Progenitor cell of endocrine pancreas (in vitro differentiated cells): ENCODE data around the gene NKD1. TPM values are rescaled to one million over a fixed set of nuclear protein-coding genes. Genes with fewer than 3 reads are reported as not detected.
A peak's percentile ranks its signal among the peaks of the same experiment; 100 is the strongest.

Experiments used
- DNase-seq: peaks from one replicate; pipeline ENCODE4 v3.0.0; 2021; ENCODE audit warnings: low spot score; ENCODE audit not compliant: unreplicated experiment
- H3K27ac Mint-ChIP-seq: 2 replicates; pipeline ENCODE4 v1.8.0; 2021; ENCODE audit warnings: mild to moderate bottlenecking, moderate library complexity, mixed read lengths
- H3K27me3 Mint-ChIP-seq: 2 replicates; pipeline ENCODE4 v1.8.0; 2021; ENCODE audit warnings: mixed read lengths
- H3K36me3 Mint-ChIP-seq: 2 replicates; pipeline ENCODE4 v1.8.0; 2022; ENCODE audit warnings: mixed read lengths; ENCODE audit not compliant: insufficient read depth
- H3K4me1 Mint-ChIP-seq: 2 replicates; pipeline ENCODE4 v1.8.0; 2021; ENCODE audit warnings: low read depth, mixed read lengths
- H3K4me3 Mint-ChIP-seq: 2 replicates; pipeline ENCODE4 v1.8.0; 2021; ENCODE audit warnings: low read depth, mild to moderate bottlenecking, moderate library complexity, mixed read lengths
- H3K9me3 Mint-ChIP-seq: 2 replicates; pipeline ENCODE4 v1.8.0; 2021; ENCODE audit warnings: low read depth, mixed read lengths
- total RNA-seq: library from RNA; stranded (reverse); gene quantifications from 2 replicates; pipeline ENCODE4 v1.2.1, GENCODE V29; 2021
- TF ChIP-seq, protein P1 (sequence below): fragments of 200-600 bp; sonication (generic); IDR thresholded peaks from one replicate; pipeline ENCODE4 v1.5.0; 2021; ENCODE audit warnings: antibody characterized with exemption, mild to moderate bottlenecking; ENCODE audit not compliant: unreplicated experiment

Gene NKD1
- total RNA-seq, 1 donor from 2014 or later, result 3.0 TPM

DNA sequence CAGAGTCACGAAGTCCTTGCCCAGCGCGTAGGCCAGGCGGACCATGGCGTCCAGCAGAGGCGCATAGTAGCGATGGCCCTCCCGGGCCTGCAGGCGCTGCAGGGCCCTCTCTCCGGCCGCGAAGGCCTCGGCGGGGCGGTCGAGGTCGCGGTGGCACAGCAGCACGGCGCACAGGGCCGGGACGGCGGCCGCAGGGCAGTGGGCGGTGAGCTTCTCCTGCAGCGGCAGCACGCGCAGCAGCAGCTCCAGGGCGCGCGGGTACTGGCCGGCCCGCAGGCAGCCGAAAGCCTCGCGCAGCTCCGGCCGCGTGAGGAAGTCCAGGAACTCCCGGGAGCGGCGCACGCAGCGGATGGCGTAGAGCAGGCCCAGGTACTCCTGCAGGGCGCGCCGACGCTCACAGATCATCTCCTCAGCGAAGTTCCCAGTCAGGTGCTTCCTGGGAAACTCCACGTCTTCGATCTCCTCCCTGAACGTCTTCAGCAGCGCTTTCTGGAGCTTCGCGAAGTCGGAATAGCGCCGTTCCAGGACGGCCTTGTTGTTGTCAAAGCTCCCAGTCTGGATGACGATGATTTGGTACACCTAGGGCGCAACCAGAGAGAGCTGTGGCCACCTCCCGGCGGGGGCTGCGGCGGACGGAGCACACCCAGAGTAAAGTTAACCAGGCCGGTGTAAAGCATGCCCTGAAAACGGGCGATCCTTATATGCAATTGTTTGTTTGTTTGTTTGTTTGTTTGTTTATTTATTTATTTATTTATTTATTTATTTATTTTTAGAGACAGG, 125.5 kb downstream of the NKD1 start:
- no peak overlapping the region for H3K4me3 Mint-ChIP-seq

DNA sequence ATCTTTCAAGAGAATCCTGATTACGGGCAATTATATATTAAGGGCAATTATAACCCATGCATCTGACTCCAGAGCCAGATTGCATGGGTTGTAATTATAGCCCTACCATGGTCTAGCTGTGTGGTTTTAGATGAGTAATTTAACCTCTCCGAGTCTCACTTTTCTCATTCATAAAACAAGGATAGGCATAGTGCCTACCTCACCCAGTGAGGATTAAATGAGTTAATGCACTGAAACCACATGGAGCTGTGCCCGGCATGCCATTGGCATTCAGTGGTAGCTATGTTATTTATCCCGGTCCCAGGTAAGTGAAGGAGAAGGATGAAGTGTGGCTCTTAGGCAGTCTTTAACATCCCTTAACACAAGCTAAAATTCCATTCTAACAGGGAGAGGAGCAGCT, 126.6 kb downstream of the NKD1 start:
- Mint-ChIP-seq H3K36me3 (peaks cover 2% of the 10 kb centered on the region), H3K4me1 (no peaks in the 10 kb centered on the region), H3K9me3 (peaks cover 9% of the 10 kb centered on the region), H3K4me3 (no peak overlapping the region), H3K27me3 (peaks cover 7% of the 10 kb centered on the region), H3K27ac (no peak overlapping the region)
- TF ChIP-seq, protein P1, sequence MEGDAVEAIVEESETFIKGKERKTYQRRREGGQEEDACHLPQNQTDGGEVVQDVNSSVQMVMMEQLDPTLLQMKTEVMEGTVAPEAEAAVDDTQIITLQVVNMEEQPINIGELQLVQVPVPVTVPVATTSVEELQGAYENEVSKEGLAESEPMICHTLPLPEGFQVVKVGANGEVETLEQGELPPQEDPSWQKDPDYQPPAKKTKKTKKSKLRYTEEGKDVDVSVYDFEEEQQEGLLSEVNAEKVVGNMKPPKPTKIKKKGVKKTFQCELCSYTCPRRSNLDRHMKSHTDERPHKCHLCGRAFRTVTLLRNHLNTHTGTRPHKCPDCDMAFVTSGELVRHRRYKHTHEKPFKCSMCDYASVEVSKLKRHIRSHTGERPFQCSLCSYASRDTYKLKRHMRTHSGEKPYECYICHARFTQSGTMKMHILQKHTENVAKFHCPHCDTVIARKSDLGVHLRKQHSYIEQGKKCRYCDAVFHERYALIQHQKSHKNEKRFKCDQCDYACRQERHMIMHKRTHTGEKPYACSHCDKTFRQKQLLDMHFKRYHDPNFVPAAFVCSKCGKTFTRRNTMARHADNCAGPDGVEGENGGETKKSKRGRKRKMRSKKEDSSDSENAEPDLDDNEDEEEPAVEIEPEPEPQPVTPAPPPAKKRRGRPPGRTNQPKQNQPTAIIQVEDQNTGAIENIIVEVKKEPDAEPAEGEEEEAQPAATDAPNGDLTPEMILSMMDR, result no peak
- DNase-seq, result no peak

More for the DNA sequence above, 125.5 kb downstream of the NKD1 start:
- H3K4me1 Mint-ChIP-seq, result no peaks in the 10 kb centered on the region
- DNase-seq, result no peak
- H3K27me3 Mint-ChIP-seq, result peaks cover 4% of the 10 kb centered on the region
- peaks cover 2% of the 10 kb centered on the region for H3K36me3 Mint-ChIP-seq
- TF ChIP-seq, protein P1, result no peak
- H3K9me3 Mint-ChIP-seq, result peaks cover 9% of the 10 kb centered on the region
- H3K27ac Mint-ChIP-seq, result no peak overlapping the region

DNA sequence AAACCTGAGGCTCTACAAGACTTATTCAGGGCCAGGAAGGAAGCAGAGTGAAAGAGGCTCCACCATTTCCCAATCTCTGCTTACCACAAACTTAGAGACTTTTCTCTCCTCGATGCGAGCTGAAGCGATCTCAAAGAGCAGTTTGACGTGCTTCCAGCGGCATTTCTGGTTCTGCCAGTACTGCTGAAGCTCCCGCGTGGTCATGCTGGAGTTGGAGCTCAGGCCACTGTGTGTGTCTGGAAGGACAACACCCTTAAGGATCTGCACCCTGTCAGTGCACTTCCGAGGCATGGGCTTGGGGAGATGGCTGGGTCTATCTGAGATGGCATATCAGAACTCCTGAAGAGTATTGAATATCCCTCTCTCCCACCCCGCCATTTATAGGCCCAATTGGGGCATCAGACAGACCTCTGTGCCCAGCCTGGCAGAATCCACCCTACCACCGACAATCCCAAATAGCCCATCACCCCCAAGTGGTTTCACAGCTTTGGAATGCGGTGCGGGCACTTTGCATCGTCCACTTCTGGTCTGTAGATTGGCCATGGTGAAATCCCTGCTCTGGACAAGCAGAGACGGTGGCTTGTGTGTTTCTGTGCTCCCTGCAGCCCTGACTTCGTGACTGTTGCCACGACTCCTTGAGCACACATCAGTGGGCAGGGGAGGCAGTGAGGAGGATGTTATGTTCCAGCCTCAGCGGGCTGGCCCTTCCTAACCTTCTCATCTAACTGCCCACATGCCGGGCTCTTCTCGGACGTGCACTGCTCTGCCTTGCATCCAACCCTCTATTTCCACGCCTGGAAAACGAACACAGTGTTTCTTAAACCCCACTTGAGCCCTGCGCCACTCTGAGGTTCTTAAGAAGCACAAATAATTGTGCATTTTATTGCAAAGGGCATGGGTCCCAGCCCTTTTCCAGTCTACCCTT, 127.8 kb downstream of the NKD1 start:
- H3K4me1 Mint-ChIP-seq, result no peaks in the 10 kb centered on the region

DNA sequence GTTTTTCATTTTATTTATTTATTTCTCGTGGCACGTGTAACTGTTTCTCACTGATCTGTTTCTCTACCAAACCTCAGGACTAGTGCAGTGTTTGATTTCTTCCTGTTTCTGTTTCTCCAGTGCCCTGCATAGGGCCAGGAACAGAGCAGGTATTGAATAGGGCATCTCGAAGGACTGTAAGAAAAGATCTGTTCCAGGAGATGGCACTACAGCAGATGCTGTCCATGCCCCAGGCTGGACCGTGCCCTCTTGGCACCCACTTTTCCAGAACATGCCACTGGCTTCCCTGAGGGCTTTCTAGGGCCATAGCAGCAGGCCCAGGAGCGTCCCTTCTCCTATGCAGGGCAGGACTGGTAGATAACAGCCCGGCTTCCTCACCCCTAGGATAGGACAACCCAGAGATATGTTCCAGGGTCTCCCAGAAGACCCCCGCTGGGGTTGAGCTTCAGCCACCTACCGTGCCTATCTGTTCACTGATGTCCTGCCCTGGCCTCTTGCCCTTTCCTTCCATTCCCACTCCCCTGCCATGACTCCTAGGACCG, 128.6 kb downstream of the NKD1 start:
- Mint-ChIP-seq H3K9me3 (peaks cover 4% of the 10 kb centered on the region), H3K27ac (no peak overlapping the region), H3K36me3 (peaks cover 2% of the 10 kb centered on the region), H3K4me1 (no peaks in the 10 kb centered on the region), H3K27me3 (peaks cover 7% of the 10 kb centered on the region), H3K4me3 (no peak overlapping the region)
- no peak for DNase-seq
- TF ChIP-seq, protein P1, result no peak

More for the DNA sequence above, 127.8 kb downstream of the NKD1 start:
- DNase-seq, result no peak
- no peak overlapping the region for H3K27ac Mint-ChIP-seq
- TF ChIP-seq, protein P1, result no peak
- peaks cover 7% of the 10 kb centered on the region for H3K27me3 Mint-ChIP-seq
- H3K36me3 Mint-ChIP-seq, result peaks cover 2% of the 10 kb centered on the region
- H3K4me3 Mint-ChIP-seq, result no peak overlapping the region
- H3K9me3 Mint-ChIP-seq, result peaks cover 9% of the 10 kb centered on the region

DNA sequence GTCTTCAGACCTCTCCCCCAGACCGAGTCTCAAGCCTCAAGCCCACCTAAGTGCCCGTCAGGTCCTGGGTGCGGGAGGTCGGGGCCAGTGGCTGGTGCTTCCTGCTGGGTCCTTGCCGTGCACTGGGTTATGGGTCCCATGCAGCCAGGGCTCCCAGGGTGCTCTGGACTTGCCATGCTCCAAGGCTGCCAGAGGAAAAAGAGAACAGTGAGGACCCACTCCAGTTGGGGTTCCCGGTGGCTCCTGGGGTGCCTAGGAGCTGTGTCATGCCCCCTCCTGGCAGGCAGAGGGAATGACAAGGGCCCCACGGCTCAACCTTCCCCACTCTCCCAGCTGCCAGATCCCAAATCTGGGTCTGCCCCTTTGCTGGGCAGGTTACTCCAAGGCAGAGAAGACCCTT, 129.2 kb downstream of the NKD1 start:
- H3K4me3 Mint-ChIP-seq, result no peak overlapping the region
- DNase-seq, result no peak
- H3K27ac Mint-ChIP-seq, result no peak overlapping the region
- no peaks in the 10 kb centered on the region for H3K4me1 Mint-ChIP-seq
- TF ChIP-seq, protein P1, result peak; percentile 39
- H3K36me3 Mint-ChIP-seq, result no peaks in the 10 kb centered on the region
- peaks cover 7% of the 10 kb centered on the region for H3K27me3 Mint-ChIP-seq
- no peaks in the 10 kb centered on the region for H3K9me3 Mint-ChIP-seq
